Stimulated activated CD8-positive, alpha-beta memory T cell treated with anti-CD3 and anti-CD28 coated beads, Interleukin-7, amount 100 ng/mL, for 4 hours (primary cell): ENCODE results near the gene KANSL1.
"Not testable (repeated sequence)": the region's sequence is repeated elsewhere in the genome, so short reads cannot be mapped to it uniquely, and the experiment has no call there.

Experiments used
- DNase-seq, 2 donors: peaks; one replicate each; pipeline ENCODE4 v3.0.0-alpha.2; 2020; ENCODE audit warnings: low read depth in 2 of 2

KANSL1 gene

GRCh38 chr17:46138473-46138872, 54.8 kb downstream of the KANSL1 start:
- no peak for DNase-seq

- DNase-seq, result no peak
Measured at GRCh38 chr17:46136820-46137219, 56.4 kb downstream of the KANSL1 start.

- DNase-seq, result no peak
Measured at GRCh38 chr17:46135879-46136563, 57.2 kb downstream of the KANSL1 start.

- no peak for DNase-seq
Measured at GRCh38 chr17:46135126-46135812, 58.0 kb downstream of the KANSL1 start.

DNA sequence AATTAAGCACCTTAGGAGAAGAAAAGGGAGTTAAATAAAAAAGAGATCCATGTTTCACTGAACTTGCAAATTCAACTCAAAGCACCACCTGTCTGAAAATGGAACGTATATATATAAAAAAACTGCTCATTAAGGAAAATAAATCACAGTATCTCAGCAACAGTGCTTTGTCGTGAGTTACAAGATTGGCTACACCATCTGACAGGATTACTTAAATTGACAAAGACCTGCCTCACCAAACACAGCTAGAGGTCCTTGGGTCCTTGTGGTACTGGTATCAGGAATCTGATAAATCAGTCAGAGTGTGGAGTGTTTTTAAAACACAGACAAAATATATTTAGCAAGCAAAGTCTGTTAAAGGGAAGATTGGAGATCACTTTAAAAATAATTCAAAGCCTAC, 63.9 kb downstream of the KANSL1 start:
- DNase-seq, result no peak

GRCh38 chr17:46128453-46128852, 64.8 kb downstream of the KANSL1 start:
- DNase-seq, result no peak

- no peak for DNase-seq
Measured at GRCh38 chr17:46127524-46127923, 65.7 kb downstream of the KANSL1 start.

DNA sequence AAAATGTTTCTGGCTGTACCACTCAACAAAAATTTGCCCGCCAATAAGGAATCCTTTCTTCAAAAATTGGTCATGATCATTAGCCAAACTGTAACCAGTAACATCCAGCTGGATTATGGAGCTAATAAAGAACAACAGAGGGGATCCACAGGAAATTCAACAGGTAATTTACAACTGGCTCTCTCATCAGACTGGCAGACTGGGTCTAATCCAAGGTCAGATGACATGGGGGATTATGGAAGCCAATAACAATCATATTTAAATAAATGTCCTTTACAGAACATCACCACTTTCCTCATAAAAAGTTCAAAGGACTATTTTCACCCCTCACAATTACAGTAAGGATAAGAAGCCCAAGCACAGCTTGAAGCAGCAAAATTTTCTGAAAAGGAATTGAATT, 66.4 kb downstream of the KANSL1 start:
- DNase-seq, result no peak

- no peak for DNase-seq
Measured at GRCh38 chr17:46125831-46126230, 67.4 kb downstream of the KANSL1 start.

- no peak for DNase-seq
Measured at GRCh38 chr17:46124695-46125592, 68.3 kb downstream of the KANSL1 start.

GRCh38 chr17:46123607-46124006, 69.6 kb downstream of the KANSL1 start:
- DNase-seq, result no peak

DNA sequence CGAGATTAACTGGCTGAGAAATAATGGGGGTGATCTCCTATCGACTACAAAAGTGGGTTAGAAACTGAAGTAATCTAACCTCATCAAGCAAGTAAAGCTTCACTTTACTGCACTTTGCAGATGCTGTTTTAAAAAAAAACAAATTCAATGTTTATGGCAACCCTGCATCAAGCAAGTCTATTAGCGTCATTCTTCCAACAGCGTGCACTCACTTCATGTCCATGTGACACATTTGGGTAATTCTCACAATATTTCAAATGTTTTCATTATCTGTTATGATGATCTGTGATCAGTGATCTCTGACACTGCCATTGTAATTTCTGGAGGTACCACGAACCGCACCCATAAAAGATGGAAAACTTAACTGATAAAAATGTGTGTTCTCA, 70.8 kb downstream of the KANSL1 start:
- no peak for DNase-seq

DNA sequence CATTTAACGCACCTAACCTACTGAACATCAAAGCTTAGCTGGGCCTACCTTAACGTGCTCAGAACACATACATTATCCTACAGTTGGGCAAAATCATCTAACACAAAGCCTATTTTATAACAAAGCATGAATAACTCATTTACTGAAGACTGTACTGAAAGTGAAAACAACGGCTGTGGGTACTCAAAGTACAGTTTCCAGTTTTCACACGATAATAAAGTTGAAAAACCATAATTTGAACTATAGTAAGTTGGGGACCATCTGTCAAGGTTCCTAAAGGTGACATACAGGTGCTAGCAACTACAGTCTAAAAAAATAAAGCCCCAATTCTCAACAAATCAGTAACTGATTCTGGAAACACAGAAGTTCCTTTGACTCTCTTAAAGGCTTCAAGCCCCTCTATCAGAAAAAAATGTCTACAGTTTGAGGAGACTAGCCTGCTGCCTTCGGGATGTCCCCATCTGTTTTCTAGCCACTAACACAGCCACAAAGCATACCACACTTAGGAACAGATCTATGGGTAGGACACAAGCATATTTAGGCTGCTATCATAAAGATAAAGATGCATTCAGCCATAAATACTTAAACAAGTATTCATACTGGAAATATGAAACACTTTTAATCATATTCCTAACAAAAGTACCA, 71.3 kb downstream of the KANSL1 start:
- DNase-seq, result no peak

- DNase-seq, result no peak
Measured at GRCh38 chr17:46121165-46121764, 72.0 kb downstream of the KANSL1 start.

DNA sequence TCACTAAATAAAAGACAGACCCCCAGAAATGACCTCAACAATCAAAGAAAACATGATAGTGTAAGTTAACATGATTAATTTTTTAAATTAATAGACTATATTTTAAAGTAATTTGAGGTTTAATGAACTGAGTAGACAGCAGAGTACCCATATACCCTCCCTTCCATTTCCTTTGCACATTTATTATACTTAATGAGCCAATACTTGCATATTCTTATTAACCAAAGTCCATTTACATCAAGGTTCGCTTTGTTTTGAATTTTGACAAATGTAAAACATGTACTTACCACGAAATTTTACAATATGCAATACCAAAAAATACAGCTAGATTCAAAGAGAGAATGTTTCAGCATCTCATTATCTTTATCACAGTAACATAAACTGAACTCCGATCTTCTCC, 72.7 kb downstream of the KANSL1 start:
- no peak for DNase-seq

DNA sequence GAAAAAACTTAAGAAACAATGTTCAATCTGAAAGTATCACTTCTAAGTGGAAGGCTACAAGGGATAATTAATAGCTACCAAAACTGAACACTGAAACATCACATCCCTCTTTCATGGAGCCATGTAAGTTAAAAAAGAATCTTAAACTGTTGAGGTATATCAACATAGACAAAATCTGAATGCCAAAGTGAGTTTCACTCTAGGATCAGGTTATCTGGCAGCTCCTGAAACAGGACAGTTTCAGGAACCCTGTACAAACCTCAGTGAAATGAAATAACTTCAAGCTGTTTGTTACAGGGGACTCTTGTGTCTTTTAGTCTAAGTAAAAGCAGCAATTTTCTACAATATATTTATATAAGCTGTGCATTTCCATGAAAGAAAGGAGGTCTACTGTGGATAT, 73.2 kb downstream of the KANSL1 start:
- DNase-seq, result no peak

GRCh38 chr17:46118964-46119363, 74.3 kb downstream of the KANSL1 start:
- DNase-seq, result no peak

DNA sequence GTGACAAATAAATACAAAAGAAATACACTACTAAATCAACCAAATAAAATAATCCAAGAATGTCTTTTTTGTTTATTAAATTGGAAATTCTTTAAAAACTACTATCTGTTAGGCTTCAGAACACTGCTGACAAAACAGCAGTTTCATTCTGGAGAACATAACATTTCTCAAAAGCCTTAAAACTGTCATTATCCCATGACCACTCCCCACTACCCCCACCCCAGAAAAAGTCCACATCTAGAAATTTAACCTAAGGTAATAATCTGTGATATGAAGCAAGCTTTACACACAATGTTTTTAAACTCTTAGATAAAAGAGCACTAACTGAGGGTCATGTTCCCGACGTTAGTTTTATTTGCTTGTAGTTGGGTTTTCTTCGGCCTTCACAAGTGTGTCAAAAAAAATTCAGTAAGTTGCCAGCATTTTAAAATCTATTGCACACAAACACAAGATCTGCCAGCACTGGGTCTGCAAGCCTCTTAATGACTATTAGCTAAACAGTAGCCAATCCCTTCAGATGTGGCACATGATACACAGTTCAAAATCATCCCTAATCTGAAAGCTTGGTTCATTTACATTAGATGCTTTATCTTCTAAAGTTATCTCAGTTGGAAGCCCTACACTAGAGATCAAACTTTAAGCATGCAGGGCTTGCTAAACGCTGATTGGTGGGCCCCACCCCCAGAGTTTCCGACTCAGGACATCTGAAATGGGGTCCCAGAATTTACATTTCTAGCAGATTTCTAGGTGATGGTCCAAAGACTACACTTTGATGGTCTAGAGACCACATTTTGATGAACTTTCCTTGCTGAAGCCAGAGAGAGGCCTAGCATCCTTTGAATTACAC, 75.2 kb downstream of the KANSL1 start:
- DNase-seq, result no peak

- DNase-seq, result no peak
Measured at GRCh38 chr17:46117117-46117516, 76.1 kb downstream of the KANSL1 start.

DNA sequence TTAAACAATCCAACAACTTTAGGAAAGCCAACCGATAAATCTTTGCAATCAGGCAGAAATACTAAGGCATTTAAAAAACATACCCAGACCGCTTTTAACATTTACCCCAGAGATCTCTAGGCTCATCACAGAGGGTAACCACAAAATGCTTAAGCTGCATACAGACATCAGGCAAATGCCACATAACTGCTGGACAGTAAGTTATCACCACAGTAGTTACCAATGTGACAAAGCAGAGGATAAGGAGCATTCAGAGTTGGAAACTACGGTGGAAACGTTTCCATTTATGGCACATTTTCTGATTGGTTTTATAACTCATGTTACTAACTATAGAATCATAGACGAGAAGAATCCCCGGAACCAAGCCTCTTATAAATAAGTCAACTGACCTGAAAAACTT, 77.5 kb downstream of the KANSL1 start:
- DNase-seq, result no peak

GRCh38 chr17:46111236-46111635, 82.0 kb downstream of the KANSL1 start:
- not testable (repeated sequence) for DNase-seq
